NB4 (cell line): ENCODE measurements around the gene NFIX.

ENCODE experiments used
- CTCF ChIP-seq: IDR thresholded peaks from one replicate; pipeline ENCODE4 v1.5.1; 2012; ENCODE audit warnings: low read depth, low read length
- MAX ChIP-seq: IDR thresholded peaks from 2 replicates; pipeline ENCODE4 v1.6.1; 2011; ENCODE audit warnings: low read depth, low read length
- MYC ChIP-seq: IDR thresholded peaks from 2 replicates; pipeline ENCODE4 v1.6.1; 2011; ENCODE audit warnings: low read depth, low read length
- POLR2A ChIP-seq: IDR thresholded peaks from 2 replicates; pipeline ENCODE4 v1.6.1; 2011; ENCODE audit warnings: mild to moderate bottlenecking; ENCODE audit not compliant: insufficient read length; ENCODE audit errors: extremely low read depth

- no peak for TF ChIP-seq CTCF
- no peak for TF ChIP-seq POLR2A
- no peak for TF ChIP-seq MAX
- TF ChIP-seq MYC, result no peak
Observed at GRCh38 chr19:13074378-13074777, 79.1 kb downstream of the NFIX start.
